Karpas-422 (cell line): Measurements from ENCODE around the gene DYSF. TPM values are rescaled to one million over a fixed set of nuclear protein-coding genes. Genes with fewer than 3 reads are reported as not detected.

Experiments used
- DNase-seq: peaks from one replicate; pipeline ENCODE4 v3.0.0-alpha.2; 2015
- H2AFZ ChIP-seq: fragments of 200-600 bp; sonication (generic); 2 replicates; pipeline ENCODE4 v1.6.1; 2014; ENCODE audit warnings: antibody characterized with exemption, low read length, mixed read lengths
- H3K27ac ChIP-seq: fragments of 200-600 bp; sonication (generic); 2 replicates; pipeline ENCODE4 v1.5.1; 2014; ENCODE audit warnings: mild to moderate bottlenecking, low read length, moderate library complexity
- H3K27me3 ChIP-seq: fragments of 200-600 bp; sonication (generic); 2 replicates; pipeline ENCODE4 v1.6.1; 2014; ENCODE audit warnings: low read length, mixed read lengths
- H3K36me3 ChIP-seq: fragments of 200-600 bp; sonication (generic); 2 replicates; pipeline ENCODE4 v1.6.1; 2014; ENCODE audit warnings: low read length, mixed read lengths; ENCODE audit not compliant: insufficient read depth
- H3K4me1 ChIP-seq: fragments of 200-600 bp; sonication (generic); 2 replicates; pipeline ENCODE4 v1.6.1; 2014; ENCODE audit warnings: mild to moderate bottlenecking, low read length, mixed read lengths
- H3K4me2 ChIP-seq: fragments of 200-600 bp; sonication (generic); 2 replicates; pipeline ENCODE4 v1.6.1; 2014; ENCODE audit warnings: low read length, low read depth, mild to moderate bottlenecking; ENCODE audit not compliant: poor library complexity, severe bottlenecking
- H3K4me3 ChIP-seq: fragments of 200-600 bp; sonication (generic); 2 replicates; pipeline ENCODE4 v1.5.1; 2014; ENCODE audit warnings: mild to moderate bottlenecking, antibody characterized with exemption, low read length, mixed read lengths
- H3K79me2 ChIP-seq: fragments of 200-600 bp; sonication (generic); 2 replicates; pipeline ENCODE4 v1.6.1; 2014; ENCODE audit warnings: mild to moderate bottlenecking, low read length, mixed read lengths
- H3K9ac ChIP-seq: fragments of 200-600 bp; sonication (generic); 2 replicates; pipeline ENCODE4 v1.6.0; 2014; ENCODE audit warnings: low read length
- H3K9me2 ChIP-seq: fragments of 200-600 bp; sonication (generic), shearing (Covaris generic); replicated peaks from 2 replicates; pipeline ENCODE4 v1.6.0; 2014; ENCODE audit warnings: mild to moderate bottlenecking, low read length, moderate library complexity; ENCODE audit not compliant: insufficient read depth
- H3K9me3 ChIP-seq: fragments of 300-700, 200-600 bp; sonication (generic); 2 replicates; pipeline ENCODE4 v1.6.1; 2014; ENCODE audit warnings: low read length, mixed read lengths
- H4K20me1 ChIP-seq: fragments of 200-600 bp; sonication (generic); 2 replicates; pipeline ENCODE4 v1.6.1; 2014; ENCODE audit warnings: mild to moderate bottlenecking, antibody characterized with exemption, low read length, low read depth; ENCODE audit not compliant: insufficient read depth
- total RNA-seq: library from RNA; depleted of rRNA; stranded (reverse); fragments of >200 nt; shearing (Covaris generic); gene quantifications from 2 replicates; pipeline ENCODE4 v1.2.3, GENCODE V29; 2014; ENCODE audit warnings: low replicate concordance

DYSF gene
- total RNA-seq, 1 experiment from 2014 or later, result not detected

- no peaks in the 10 kb centered on the region for H3K9me3 ChIP-seq
- no peaks in the 10 kb centered on the region for H3K9me2 ChIP-seq
- H3K9ac ChIP-seq, result no peak overlapping the region
- H3K79me2 ChIP-seq, result no peaks in the 10 kb centered on the region
- no peak overlapping the region for H3K4me3 ChIP-seq
- DNase-seq, result no peak
- H4K20me1 ChIP-seq, result no peaks in the 10 kb centered on the region
- H3K27me3 ChIP-seq, result no peaks in the 10 kb centered on the region
- no peaks in the 10 kb centered on the region for H3K4me1 ChIP-seq
- no peaks in the 10 kb centered on the region for H3K36me3 ChIP-seq
- no peak overlapping the region for H3K27ac ChIP-seq
- H2AFZ ChIP-seq, result no peak overlapping the region
- no peak overlapping the region for H3K4me2 ChIP-seq
These were observed 230.3 kb downstream of the DYSF start for GRCh38 chr2:71683666-71684065.

DNA sequence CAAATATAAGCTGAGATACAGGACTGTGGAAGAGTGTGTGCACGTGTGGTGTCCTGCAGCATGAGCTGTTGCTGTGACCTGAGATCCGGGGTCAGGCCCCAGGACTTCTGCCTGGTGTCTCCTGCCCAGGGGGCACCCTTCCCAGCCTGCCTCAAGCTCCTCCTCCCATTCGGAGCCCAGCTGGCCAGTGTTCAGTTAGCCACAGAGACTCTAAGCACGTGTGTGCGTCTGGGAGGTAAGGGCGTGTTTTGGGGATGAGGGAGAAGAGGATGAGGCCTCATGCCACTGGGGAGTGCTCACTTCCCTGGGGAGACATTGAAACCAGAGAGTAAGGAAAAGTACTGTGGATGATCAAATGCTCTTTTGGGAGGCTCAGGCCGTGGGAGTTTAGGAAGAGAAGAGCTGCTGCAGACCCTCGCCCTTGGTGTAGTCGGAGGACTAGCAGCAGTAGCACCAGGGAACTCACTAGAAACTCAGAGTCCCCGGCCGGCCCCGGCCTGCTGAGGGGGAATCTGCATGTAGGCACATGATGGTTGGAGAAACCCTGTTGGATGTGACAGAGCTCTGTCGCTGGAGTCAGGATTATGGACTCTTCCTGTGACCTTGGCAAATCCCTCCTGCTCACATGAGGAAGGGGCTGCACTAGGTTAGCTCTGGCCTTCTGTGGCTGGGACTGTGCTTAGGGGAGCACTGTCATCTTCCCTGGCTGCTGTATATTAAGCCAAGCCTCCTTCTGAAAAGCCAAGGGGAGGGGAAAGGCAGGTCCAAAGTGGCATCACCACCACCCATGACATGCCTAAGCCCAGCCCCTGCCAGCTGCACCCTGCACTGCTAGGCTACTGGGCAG is 231.1 kb downstream of the DYSF start:
- Histone ChIP-seq H3K27ac (no peak overlapping the region), H3K36me3 (no peaks in the 10 kb centered on the region), H3K4me3 (no peak overlapping the region), H3K4me2 (no peak overlapping the region), H4K20me1 (no peaks in the 10 kb centered on the region), H3K79me2 (no peaks in the 10 kb centered on the region), H3K9me3 (no peaks in the 10 kb centered on the region), H3K9me2 (no peaks in the 10 kb centered on the region), H3K4me1 (no peaks in the 10 kb centered on the region), H2AFZ (no peak overlapping the region), H3K27me3 (no peaks in the 10 kb centered on the region), H3K9ac (no peak overlapping the region)
- DNase-seq, result no peak

GRCh38 chr2:71685073-71685848 is 231.9 kb downstream of the DYSF start:
- no peak overlapping the region for H3K9ac ChIP-seq
- H3K27me3 ChIP-seq, result no peaks in the 10 kb centered on the region
- H3K4me2 ChIP-seq, result no peak overlapping the region
- H4K20me1 ChIP-seq, result no peaks in the 10 kb centered on the region
- no peaks in the 10 kb centered on the region for H3K4me1 ChIP-seq
- H3K9me3 ChIP-seq, result no peaks in the 10 kb centered on the region
- H3K4me3 ChIP-seq, result no peak overlapping the region
- DNase-seq, result no peak
- no peaks in the 10 kb centered on the region for H3K36me3 ChIP-seq
- H2AFZ ChIP-seq, result no peak overlapping the region
- no peak overlapping the region for H3K27ac ChIP-seq
- H3K9me2 ChIP-seq, result no peaks in the 10 kb centered on the region
- H3K79me2 ChIP-seq, result no peaks in the 10 kb centered on the region

GRCh38 chr2:71685941-71686611 is 232.7 kb downstream of the DYSF start:
- Histone ChIP-seq H3K4me3 (no peak overlapping the region), H3K36me3 (no peaks in the 10 kb centered on the region), H3K27me3 (no peaks in the 10 kb centered on the region), H3K4me2 (no peak overlapping the region), H3K27ac (no peak overlapping the region), H4K20me1 (no peaks in the 10 kb centered on the region), H3K9me3 (no peaks in the 10 kb centered on the region), H3K9ac (no peak overlapping the region), H3K79me2 (no peaks in the 10 kb centered on the region), H3K4me1 (no peaks in the 10 kb centered on the region), H3K9me2 (no peaks in the 10 kb centered on the region), H2AFZ (no peak overlapping the region)
- no peak for DNase-seq

- no peaks in the 10 kb centered on the region for H3K9me2 ChIP-seq
- H3K9ac ChIP-seq, result no peak overlapping the region
- no peak overlapping the region for H3K4me2 ChIP-seq
- no peaks in the 10 kb centered on the region for H4K20me1 ChIP-seq
- H3K4me3 ChIP-seq, result no peak overlapping the region
- H3K36me3 ChIP-seq, result no peaks in the 10 kb centered on the region
- no peak overlapping the region for H3K27ac ChIP-seq
- H3K79me2 ChIP-seq, result no peaks in the 10 kb centered on the region
- H2AFZ ChIP-seq, result no peak overlapping the region
- H3K9me3 ChIP-seq, result no peaks in the 10 kb centered on the region
- H3K27me3 ChIP-seq, result no peaks in the 10 kb centered on the region
- H3K4me1 ChIP-seq, result no peaks in the 10 kb centered on the region
- no peak for DNase-seq
These were observed 233.4 kb downstream of the DYSF start for GRCh38 chr2:71686781-71687180.

GRCh38 chr2:71687412-71687811 is 234.1 kb downstream of the DYSF start:
- Histone ChIP-seq H3K79me2 (no peaks in the 10 kb centered on the region), H3K4me2 (no peak overlapping the region), H3K36me3 (no peaks in the 10 kb centered on the region), H3K27ac (no peak overlapping the region), H3K4me1 (no peaks in the 10 kb centered on the region), H3K4me3 (no peak overlapping the region), H2AFZ (no peak overlapping the region), H3K9me2 (no peaks in the 10 kb centered on the region), H3K27me3 (no peaks in the 10 kb centered on the region), H3K9me3 (no peaks in the 10 kb centered on the region), H3K9ac (no peak overlapping the region), H4K20me1 (no peaks in the 10 kb centered on the region)
- no peak for DNase-seq

- no peaks in the 10 kb centered on the region for H3K9me3 ChIP-seq
- H3K4me3 ChIP-seq, result no peak overlapping the region
- H3K79me2 ChIP-seq, result no peaks in the 10 kb centered on the region
- no peak overlapping the region for H3K4me2 ChIP-seq
- H3K27me3 ChIP-seq, result no peaks in the 10 kb centered on the region
- H3K9ac ChIP-seq, result no peak overlapping the region
- no peak overlapping the region for H3K27ac ChIP-seq
- H3K36me3 ChIP-seq, result no peaks in the 10 kb centered on the region
- no peak for DNase-seq
- no peaks in the 10 kb centered on the region for H3K9me2 ChIP-seq
- no peak overlapping the region for H2AFZ ChIP-seq
- H4K20me1 ChIP-seq, result no peaks in the 10 kb centered on the region
- H3K4me1 ChIP-seq, result no peaks in the 10 kb centered on the region
These were observed 235.2 kb downstream of the DYSF start for GRCh38 chr2:71688530-71688929.

DNA sequence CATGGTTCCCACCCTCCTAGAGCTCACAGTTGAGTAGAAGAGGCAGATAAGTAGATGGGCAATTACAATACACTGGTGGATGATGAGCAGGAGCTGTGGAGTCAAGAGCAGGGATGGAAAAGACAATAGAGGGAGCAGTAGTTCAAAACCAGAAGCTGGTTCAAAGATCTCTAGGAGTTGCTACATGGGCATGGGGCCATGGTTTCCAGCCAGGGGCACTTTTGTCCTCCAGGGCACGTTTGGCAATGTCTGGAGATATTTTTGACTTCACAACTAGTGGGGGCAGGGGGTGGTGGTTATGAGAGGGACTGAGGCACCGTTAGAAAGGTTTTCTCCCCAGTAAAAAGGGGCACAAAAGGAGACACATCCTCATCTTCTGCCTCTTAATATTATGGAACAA is 236.0 kb downstream of the DYSF start:
- Histone ChIP-seq H3K79me2 (no peaks in the 10 kb centered on the region), H3K9ac (no peak overlapping the region), H3K27me3 (no peaks in the 10 kb centered on the region), H3K4me1 (no peaks in the 10 kb centered on the region), H4K20me1 (no peaks in the 10 kb centered on the region), H3K4me2 (no peak overlapping the region), H2AFZ (no peak overlapping the region), H3K4me3 (no peak overlapping the region), H3K9me2 (no peaks in the 10 kb centered on the region), H3K36me3 (no peaks in the 10 kb centered on the region), H3K9me3 (no peaks in the 10 kb centered on the region), H3K27ac (no peak overlapping the region)
- DNase-seq, result no peak
